SJCRH30 (cell line): ENCODE data around the gene MLPH. TPM values are rescaled to one million over a fixed set of nuclear protein-coding genes. Genes with fewer than 3 reads are reported as not detected.
A peak's percentile ranks its signal among the peaks of the same experiment; 100 is the strongest.

Source experiments
- DNase-seq, 2 experiments: peaks; one replicate each; pipeline ENCODE4 v3.0.0-alpha.2; 2015 to 2020
- H3K27ac ChIP-seq: fragments of 250-450 bp; sonication (Bioruptor Pico); 2 replicates; pipeline ENCODE4 v1.5.1; 2020; ENCODE audit warnings: mild to moderate bottlenecking, moderate library complexity
- H3K27me3 ChIP-seq: fragments of 250-450 bp; sonication (Bioruptor Pico); 2 replicates; pipeline ENCODE4 v1.5.1; 2020; ENCODE audit warnings: mild to moderate bottlenecking, moderate library complexity
- H3K36me3 ChIP-seq: fragments of 250-450 bp; sonication (Bioruptor Pico); 2 replicates; pipeline ENCODE4 v1.5.1; 2020; ENCODE audit warnings: mild to moderate bottlenecking, moderate library complexity
- H3K4me1 ChIP-seq: fragments of 250-450 bp; sonication (Bioruptor Pico); 2 replicates; pipeline ENCODE4 v1.5.1; 2020; ENCODE audit warnings: mild to moderate bottlenecking, moderate library complexity
- H3K4me3 ChIP-seq: fragments of 250-450 bp; sonication (Bioruptor Pico); 2 replicates; pipeline ENCODE4 v1.5.1; 2020; ENCODE audit warnings: mild to moderate bottlenecking, moderate library complexity
- H3K9me3 ChIP-seq: fragments of 250-450 bp; sonication (Bioruptor Pico); replicated peaks from 2 replicates; pipeline ENCODE4 v1.5.1; 2020; ENCODE audit warnings: mild to moderate bottlenecking, moderate library complexity
- total RNA-seq: library from RNA; depleted of rRNA; stranded (reverse); fragments of >200 nt; shearing (Covaris generic); gene quantifications from 2 replicates; pipeline ENCODE4 v1.2.3, GENCODE V29; 2014

MLPH gene
- total RNA-seq, 1 experiment from 2014 or later: 0.14 TPM

GRCh38 chr2:237569896-237570295, 82.8 kb downstream of the MLPH start:
- Histone ChIP-seq H3K27me3 (no peaks in the 10 kb centered on the region), H3K27ac (no peak overlapping the region), H3K9me3 (peaks cover 10% of the 10 kb centered on the region), H3K36me3 (no peaks in the 10 kb centered on the region), H3K4me1 (peaks cover 8% of the 10 kb centered on the region), H3K4me3 (no peak overlapping the region)
- no peak for DNase-seq

- Histone ChIP-seq H3K36me3 (no peaks in the 10 kb centered on the region), H3K4me1 (peaks cover 11% of the 10 kb centered on the region), H3K4me3 (no peak overlapping the region), H3K27ac (no peak overlapping the region), H3K9me3 (peaks cover 3% of the 10 kb centered on the region; the same call in 1 of the 2 replicates), H3K27me3 (no peaks in the 10 kb centered on the region)
- no peak for DNase-seq
These were observed 83.8 kb downstream of the MLPH start for GRCh38 chr2:237570776-237571335.

GRCh38 chr2:237571551-237571950, 84.5 kb downstream of the MLPH start:
- no peaks in the 10 kb centered on the region for H3K9me3 ChIP-seq
- no peaks in the 10 kb centered on the region for H3K36me3 ChIP-seq
- H3K27ac ChIP-seq: no peak overlapping the region
- no peak for DNase-seq
- H3K4me1 ChIP-seq: peaks cover 16% of the 10 kb centered on the region
- H3K4me3 ChIP-seq: no peak overlapping the region
- no peaks in the 10 kb centered on the region for H3K27me3 ChIP-seq

- Histone ChIP-seq H3K4me3 (peak overlapping the region; percentile 27), H3K27me3 (no peaks in the 10 kb centered on the region)
These were observed 85.1 kb downstream of the MLPH start for GRCh38 chr2:237572021-237572741.

GRCh38 chr2:237572742-237573101, 85.7 kb downstream of the MLPH start:
- no peak overlapping the region for H3K27ac ChIP-seq
- H3K4me1 ChIP-seq: peaks cover 16% of the 10 kb centered on the region
- H3K27me3 ChIP-seq: no peaks in the 10 kb centered on the region
- no peak for DNase-seq
- H3K9me3 ChIP-seq: no peaks in the 10 kb centered on the region
- H3K4me3 ChIP-seq: no peak overlapping the region
- no peaks in the 10 kb centered on the region for H3K36me3 ChIP-seq

More at GRCh38 chr2:237572021-237572741, 85.1 kb downstream of the MLPH start:
- H3K9me3 ChIP-seq: no peaks in the 10 kb centered on the region
- DNase-seq: peak; percentile 91 to 94
- no peaks in the 10 kb centered on the region for H3K36me3 ChIP-seq
- no peak overlapping the region for H3K27ac ChIP-seq
- H3K4me1 ChIP-seq: peaks cover 16% of the 10 kb centered on the region

- H3K4me3 ChIP-seq: no peak overlapping the region
- H3K9me3 ChIP-seq: no peaks in the 10 kb centered on the region
- peaks cover 16% of the 10 kb centered on the region for H3K4me1 ChIP-seq
- no peaks in the 10 kb centered on the region for H3K27me3 ChIP-seq
- H3K27ac ChIP-seq: no peak overlapping the region
- no peak for DNase-seq
- no peaks in the 10 kb centered on the region for H3K36me3 ChIP-seq
These were observed 86.8 kb downstream of the MLPH start for GRCh38 chr2:237573721-237574415.

GRCh38 chr2:237574467-237574866, 87.4 kb downstream of the MLPH start:
- no peak for DNase-seq
- Histone ChIP-seq H3K4me1 (peaks cover 16% of the 10 kb centered on the region), H3K4me3 (no peak overlapping the region), H3K9me3 (no peaks in the 10 kb centered on the region), H3K36me3 (no peaks in the 10 kb centered on the region), H3K27me3 (no peaks in the 10 kb centered on the region), H3K27ac (no peak overlapping the region)

- H3K27me3 ChIP-seq: no peaks in the 10 kb centered on the region
- no peak for DNase-seq
- no peaks in the 10 kb centered on the region for H3K9me3 ChIP-seq
- H3K27ac ChIP-seq: no peak overlapping the region
- H3K4me1 ChIP-seq: peaks cover 16% of the 10 kb centered on the region
- no peak overlapping the region for H3K4me3 ChIP-seq
- no peaks in the 10 kb centered on the region for H3K36me3 ChIP-seq
These were observed 88.1 kb downstream of the MLPH start for GRCh38 chr2:237574894-237575868.

GRCh38 chr2:237575869-237576862, 89.1 kb downstream of the MLPH start:
- peak; percentile 73 to 76 for DNase-seq
- Histone ChIP-seq H3K27ac (peak overlapping the region; percentile 20; the same call in 1 of the 2 replicates), H3K4me1 (peaks cover 16% of the 10 kb centered on the region), H3K9me3 (no peaks in the 10 kb centered on the region), H3K4me3 (no peak overlapping the region), H3K36me3 (no peaks in the 10 kb centered on the region), H3K27me3 (no peaks in the 10 kb centered on the region)

GRCh38 chr2:237576974-237577373, 89.9 kb downstream of the MLPH start:
- no peaks in the 10 kb centered on the region for H3K9me3 ChIP-seq
- no peak overlapping the region for H3K4me3 ChIP-seq
- peaks cover 16% of the 10 kb centered on the region for H3K4me1 ChIP-seq
- H3K36me3 ChIP-seq: no peaks in the 10 kb centered on the region
- no peaks in the 10 kb centered on the region for H3K27me3 ChIP-seq
- no peak for DNase-seq
- H3K27ac ChIP-seq: peak overlapping the region; percentile 20; the same call in 1 of the 2 replicates

- no peak overlapping the region for H3K27ac ChIP-seq
- no peaks in the 10 kb centered on the region for H3K27me3 ChIP-seq
- H3K9me3 ChIP-seq: no peaks in the 10 kb centered on the region
- no peak overlapping the region for H3K4me3 ChIP-seq
- no peak for DNase-seq
- no peaks in the 10 kb centered on the region for H3K36me3 ChIP-seq
- peaks cover 15% of the 10 kb centered on the region for H3K4me1 ChIP-seq
These were observed 90.4 kb downstream of the MLPH start for GRCh38 chr2:237577458-237577857.

- no peak for DNase-seq
- Histone ChIP-seq H3K9me3 (no peaks in the 10 kb centered on the region), H3K4me3 (no peak overlapping the region), H3K36me3 (no peaks in the 10 kb centered on the region), H3K4me1 (peaks cover 13% of the 10 kb centered on the region; the same call in 1 of the 2 replicates), H3K27ac (no peak overlapping the region), H3K27me3 (no peaks in the 10 kb centered on the region)
These were observed 91.2 kb downstream of the MLPH start for GRCh38 chr2:237577956-237578870.

- peaks cover 14% of the 10 kb centered on the region; the same call in 1 of the 2 replicates for H3K4me1 ChIP-seq
- DNase-seq: no peak
- no peaks in the 10 kb centered on the region for H3K27me3 ChIP-seq
- no peak overlapping the region for H3K4me3 ChIP-seq
- no peaks in the 10 kb centered on the region for H3K9me3 ChIP-seq
- no peak overlapping the region for H3K27ac ChIP-seq
- H3K36me3 ChIP-seq: no peaks in the 10 kb centered on the region
These were observed 94.3 kb downstream of the MLPH start for GRCh38 chr2:237581326-237581725.
